ENCODE data around the gene TMEM222. TPM values are rescaled to one million over a fixed set of nuclear protein-coding genes. Genes with fewer than 3 reads are reported as not detected.

TMEM222 gene
- total RNA-seq, 1 experiment from 2014 or later = 30.6 TPM

DNA sequence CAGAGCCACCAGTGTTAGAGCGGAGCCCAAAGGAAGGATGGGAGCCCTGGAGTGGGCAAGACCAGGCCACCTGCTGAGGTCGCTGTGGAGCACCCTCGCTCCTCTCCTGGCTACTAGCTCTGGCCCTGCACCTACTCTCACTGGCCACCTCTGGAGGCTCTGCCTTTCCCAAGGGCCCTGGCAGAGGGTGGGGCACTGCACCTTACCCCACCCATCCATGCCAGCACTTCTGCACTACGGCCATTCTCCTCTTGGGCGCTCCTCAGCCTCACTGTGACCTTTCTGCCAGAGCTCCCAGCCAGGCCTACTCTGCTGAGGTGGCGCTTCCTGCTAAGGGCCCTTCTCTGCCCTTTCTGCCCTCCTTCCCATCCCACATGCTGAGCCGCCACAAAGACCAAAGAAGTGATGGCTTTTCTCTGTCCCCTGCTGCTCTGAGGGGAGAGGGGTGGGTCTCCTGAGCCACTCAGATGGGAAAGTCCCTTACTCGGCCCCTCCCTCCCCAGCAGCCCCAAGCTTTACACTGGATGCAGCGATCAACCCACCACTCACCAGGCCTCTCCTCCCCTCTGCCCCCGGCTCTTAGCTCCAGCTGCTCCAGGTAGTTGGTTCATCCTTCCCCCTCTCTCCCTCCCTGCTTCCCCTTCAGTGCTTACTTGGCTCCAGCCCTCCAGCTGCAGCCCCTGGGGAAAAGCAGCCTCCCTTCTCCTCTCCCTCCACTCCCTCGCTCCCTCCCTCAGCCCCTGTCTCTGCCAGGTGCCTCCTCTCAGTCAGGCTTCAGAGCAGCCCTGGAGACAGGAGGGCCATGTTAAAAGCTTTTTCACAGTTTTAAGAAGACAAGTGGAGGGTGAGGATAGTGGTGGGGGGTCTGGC, 14.8 kb upstream of the TMEM222 start:
- DNase-seq (ENCODE audit: low spot score) = no peak

DNA sequence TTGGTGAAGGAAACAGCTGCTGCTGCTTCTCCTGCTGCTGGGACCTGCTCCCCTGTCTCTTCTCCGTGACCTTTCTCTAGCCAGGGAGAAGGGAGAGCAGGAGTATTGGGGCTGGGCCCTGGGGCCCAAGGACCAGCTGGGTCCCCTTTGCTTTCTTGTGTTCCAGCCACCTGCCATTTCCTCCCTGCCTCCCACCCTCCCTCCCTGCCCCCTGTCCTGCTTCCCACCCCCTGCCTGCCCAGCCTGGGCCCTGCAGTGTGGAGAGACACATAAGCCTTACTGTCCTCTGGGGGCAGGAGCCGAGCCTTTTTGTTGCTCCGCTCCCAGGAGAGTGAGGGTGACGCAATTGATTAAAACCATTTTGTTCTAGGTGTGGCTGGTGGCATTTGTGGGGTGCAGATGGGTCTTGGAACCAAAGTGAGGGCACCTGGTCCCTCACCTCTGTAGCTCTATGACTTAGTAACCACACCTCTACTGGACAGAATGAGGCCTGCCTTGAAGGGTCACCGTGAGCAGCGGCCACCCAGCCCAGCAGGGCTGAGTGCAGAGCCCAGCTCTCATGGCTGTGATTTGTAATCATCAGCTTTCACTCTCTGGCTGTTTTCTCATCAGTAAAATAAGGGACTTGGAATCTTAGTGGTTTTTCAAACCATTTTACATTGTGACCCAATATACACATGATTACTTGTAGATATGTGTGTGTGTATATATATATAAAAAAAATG, 13.9 kb upstream of the TMEM222 start:
- no peak for DNase-seq (ENCODE audit: low spot score)

DNA sequence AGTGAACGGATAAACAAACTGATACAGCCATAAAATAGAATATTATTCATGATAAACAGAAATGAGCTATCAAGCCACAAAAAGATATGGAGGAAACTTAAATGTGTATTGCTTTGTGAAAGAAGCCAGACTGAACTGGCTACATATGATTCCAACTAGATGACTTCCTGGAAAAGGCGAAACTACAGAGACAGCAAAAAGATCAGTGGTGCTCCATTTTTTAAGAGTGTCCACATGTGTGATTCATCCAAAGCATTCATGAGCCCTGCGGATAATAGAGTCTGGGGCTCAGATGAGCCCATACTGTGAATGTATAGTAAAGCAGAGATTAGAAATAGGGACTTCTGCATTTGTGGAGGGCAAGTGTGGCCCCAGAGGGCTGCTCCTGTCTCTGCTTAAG, 7.8 kb upstream of the TMEM222 start:
- DNase-seq (ENCODE audit: low spot score) = no peak

DNA sequence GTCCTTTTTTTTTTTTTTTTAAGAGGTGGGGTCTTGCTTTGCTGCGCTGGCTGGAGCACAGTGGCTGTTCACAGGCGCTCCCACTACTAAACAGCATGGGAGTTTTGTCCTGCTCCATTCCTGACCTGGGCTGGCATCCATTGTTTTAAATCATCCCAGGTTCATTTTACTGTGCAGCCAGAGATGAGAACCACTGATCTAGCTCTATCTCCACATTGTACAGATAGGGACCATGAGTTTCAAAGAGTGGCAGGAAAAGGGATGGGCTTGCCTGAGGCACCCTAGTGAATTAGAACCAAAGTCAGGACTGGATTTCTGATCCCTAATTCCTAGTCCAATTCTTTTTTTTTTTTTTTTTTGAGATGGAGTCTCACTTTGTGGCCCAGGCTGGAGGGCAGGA, 7.2 kb upstream of the TMEM222 start:
- no peak for DNase-seq (ENCODE audit: low spot score)

DNA sequence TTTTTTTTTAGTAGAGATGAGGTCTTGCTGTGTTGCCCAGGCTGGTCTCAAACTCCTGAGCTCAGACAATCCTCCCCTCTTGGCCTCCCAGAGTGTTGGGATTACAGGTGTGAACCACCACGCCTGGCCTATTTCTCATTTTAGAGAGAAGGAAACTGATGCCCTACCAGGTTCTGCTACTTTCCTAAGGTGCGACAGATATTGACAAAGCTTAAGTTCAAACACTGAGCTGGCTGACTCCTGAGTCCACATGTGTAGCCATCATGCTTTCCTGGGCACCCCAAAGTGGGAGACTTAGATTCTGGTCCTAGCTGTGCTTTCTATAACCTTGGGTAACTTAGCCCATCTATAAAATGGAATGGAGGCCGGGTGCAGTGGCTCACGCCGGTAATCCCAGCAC, 5.1 kb upstream of the TMEM222 start:
- no peak for DNase-seq (ENCODE audit: low spot score)

DNA sequence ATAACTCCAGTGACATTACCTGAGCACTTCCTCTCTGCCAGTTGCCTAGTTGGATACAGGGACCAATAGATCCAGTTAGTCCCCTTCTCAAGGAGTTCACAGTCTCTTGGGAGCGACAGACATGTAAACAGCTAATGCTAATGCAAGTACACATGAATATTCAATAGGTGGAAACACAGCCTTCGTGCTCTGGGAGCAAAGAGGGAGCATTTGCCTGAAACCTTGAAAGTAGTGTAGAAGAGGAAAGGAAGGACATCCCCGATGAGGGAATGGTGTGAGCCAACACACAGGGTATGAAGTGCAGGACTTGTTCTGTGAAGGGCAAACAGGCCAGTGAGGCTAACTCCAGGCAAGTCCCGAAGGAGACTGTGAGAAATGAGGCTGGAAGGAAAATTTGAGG, 3.8 kb upstream of the TMEM222 start:
- DNase-seq (ENCODE audit: low spot score) = no peak

DNA sequence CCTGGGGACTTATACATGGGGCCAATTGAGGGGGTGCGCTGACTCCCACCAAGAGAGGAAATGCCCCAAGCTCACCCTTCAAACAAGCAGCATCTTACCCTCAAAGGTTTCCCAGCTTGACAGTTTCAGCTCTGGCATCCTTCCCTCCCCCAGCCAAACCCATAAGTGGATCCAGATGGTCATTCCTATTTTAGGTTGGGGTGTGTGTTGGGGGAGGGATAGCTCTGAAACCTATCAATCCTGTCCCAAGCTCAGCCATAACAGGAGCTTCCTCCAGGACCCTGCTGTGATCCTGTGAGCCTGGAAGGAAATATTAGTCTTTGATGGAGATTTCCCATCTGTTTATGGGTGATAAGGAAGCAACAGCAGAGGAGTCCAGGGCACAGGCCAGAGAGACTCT, 3.4 kb upstream of the TMEM222 start:
- no peak for DNase-seq (ENCODE audit: low spot score)

DNA sequence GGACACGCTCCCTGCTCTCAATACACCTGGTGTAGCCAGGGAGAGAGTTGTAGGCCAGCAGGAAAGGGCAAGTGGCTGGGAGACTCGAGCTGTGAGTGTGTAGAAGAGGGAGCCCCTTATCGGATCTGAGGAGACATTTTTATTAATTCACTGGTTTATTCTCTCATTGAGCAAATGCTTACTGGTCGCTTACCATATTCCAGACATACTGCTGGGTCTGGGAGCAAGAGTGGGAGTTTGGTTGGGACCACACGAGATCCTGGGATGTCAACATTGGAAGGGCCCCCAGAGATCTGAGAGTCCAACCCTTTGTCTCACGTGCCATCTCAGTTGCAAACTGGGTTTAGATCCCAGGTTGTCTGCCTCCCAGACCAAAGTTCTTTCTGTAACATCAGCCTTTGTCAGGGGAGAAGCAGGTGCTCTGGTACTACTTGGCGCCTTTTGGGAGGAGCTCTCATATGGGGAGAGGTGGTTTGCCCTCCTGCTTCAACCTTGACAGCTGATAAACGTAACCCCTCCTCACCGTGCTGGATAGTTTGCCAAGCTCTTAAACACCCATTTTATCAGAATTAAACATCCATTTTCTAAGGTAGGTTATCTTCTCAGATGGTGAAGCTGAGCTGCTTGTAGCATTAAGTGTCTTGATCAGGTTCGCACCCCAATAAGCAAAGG, 742 bp downstream of the TMEM222 start:
- no peak for DNase-seq (ENCODE audit: low spot score)

DNA sequence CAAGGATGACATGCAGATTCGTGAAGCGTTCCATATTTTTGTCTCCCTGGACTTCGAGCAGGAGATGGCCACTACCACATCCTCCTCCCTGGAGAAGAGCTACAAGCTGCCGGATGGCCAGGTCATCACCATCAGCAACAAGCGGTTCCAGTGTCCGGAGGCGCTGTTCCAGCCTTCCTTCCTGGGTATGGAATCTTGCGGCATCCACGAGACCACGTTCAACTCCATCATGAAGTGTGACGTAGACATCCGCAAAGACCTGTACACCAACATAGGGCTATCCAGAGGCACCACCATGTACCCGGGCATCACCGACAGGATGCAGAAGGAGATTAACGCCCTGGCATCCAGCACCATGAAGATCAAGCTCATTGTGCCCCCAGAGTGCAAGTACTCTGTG, 3.3 kb downstream of the TMEM222 start:
- no peak for DNase-seq (ENCODE audit: low spot score)

DNA sequence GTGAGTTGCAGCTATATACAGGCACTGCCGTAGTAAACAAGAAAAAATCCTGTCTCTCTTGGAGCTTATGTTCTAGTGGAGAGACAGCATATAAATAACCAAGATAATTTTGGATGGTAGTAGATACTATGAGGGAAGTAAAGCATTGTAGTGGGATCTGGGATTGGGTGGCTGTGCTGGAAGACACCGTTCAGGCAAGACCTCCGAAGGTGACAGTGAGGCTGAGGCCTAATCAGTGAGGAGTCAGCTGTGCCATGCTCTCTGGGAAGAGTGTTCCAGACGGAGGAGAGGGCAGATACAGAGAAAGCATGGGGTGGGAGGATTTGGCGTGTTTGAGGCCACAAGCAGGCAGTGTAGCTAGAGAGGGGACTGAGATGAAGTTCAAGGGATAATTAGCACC, 6.0 kb downstream of the TMEM222 start:
- DNase-seq (ENCODE audit: low spot score) = no peak

DNA sequence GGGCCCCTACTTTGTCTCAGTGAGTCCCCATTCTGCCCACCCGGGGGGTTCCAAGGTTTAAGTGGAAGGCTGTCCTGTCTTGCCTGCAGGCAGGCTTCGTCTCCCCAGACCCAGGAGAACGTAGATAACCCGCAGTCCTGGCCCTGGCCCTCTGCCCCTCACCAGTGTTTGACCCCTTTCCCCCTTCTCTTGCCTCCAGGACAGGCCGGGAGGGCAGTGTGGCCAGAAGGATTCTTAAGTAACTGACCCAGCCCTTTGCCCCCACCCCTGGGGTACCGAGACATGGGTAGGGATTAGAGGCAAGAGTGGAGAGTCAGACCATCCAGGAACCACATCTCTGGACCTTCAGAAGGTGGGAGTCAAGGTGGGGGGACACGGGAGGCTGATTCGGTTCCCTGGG, 8.8 kb downstream of the TMEM222 start:
- no peak for DNase-seq (ENCODE audit: low spot score)

DNA sequence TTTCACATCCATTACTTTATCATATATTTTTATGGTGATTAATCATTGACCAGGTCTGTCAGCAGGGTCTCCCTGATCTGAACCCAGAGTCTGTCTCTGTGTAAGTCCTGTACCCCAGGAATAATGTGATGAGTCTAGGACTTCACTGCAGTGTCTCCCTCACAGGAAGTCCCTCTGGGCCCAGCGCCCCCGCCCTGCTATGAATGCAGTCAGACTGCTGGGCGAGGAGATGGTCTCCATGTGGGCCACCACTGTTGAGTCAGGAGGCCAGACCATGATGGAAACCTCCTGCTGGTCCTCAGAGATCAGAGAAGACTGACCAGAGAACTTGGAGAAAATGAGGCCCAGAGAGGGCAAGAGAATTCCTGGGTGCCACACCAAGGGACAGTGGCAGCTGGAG, 9.5 kb downstream of the TMEM222 start:
- DNase-seq (ENCODE audit: low spot score) = no peak

DNA sequence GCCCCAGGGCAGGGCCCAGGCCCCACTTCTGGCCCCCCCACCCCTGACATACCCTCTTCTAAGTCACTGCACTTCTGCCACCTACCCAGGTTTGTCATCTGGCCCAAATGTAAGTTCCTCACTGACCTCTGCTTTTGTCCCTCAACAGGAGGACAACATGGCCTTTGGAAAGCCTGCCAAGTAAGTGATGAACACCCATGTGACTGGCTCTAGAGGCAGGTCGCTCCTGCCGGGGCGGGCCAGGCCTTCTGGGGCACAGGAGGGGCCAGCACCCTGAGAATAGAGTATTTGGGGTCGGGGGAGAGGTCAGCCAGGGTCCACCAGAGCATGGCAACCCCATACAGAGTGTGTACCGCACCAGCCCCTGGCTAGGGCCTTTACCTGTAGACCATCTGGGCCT, 10.0 kb downstream of the TMEM222 start:
- DNase-seq (ENCODE audit: low spot score) = no peak

DNA sequence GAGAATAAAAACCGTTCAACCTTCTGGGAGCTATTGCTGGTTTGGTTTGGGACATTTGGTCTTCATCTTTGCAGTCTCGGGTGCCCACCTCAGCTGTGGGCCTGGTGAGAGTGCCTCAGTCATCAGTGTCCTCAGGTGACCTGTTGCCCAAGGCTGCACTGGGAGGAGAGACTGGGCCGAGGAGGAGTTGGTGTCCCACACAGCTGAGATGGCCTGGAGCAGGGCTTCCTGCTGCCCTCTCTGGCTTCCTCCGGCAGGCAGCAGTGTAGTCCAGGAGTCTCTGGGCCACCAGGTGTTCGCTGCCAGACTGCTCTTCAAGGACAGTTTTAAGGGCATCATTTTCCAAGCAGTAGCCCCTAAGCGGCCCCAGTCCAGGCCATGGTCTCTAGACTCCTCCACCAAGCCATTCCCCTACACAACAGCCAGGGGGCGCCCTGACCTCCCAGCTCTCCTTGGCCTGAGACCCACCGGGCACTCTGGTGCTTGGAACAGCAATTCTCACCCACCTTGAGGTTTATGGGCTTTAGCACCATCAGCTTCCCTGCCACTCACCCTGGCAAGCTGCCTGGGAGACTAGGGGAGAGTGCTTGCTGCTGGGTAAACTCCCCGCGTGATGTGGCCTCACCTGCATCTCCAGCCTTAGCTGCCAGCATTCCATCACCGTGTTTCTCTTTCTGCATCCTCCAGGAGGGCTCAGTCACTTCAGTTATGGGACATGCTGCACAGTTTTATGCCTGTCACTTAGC, 10.7 kb downstream of the TMEM222 start:
- no peak for DNase-seq (ENCODE audit: low spot score)

DNA sequence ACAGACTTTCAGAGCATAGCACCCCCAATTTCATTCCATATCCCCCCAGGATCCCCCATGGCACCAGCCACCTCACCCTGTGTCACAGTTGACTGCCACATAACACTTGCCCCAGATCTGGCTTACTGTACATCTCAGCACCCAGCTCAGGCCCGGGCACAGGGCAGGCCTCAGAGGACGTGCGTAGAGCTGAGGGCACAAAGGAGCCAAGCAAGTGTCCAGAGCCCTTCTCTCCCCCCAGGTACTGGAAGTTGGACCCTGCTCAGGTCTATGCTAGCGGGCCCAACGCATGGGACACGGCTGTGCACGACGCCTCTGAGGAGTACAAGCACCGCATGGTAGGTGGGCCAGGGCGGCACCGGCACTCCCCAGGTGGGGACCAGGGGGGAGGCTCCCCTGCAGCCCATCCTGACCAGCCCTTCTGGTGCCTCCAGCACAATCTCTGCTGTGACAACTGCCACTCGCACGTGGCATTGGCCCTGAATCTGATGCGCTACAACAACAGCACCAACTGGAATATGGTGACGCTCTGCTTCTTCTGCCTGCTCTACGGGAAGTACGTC, 11.8 kb downstream of the TMEM222 start:
- DNase-seq (ENCODE audit: low spot score) = no peak

DNA sequence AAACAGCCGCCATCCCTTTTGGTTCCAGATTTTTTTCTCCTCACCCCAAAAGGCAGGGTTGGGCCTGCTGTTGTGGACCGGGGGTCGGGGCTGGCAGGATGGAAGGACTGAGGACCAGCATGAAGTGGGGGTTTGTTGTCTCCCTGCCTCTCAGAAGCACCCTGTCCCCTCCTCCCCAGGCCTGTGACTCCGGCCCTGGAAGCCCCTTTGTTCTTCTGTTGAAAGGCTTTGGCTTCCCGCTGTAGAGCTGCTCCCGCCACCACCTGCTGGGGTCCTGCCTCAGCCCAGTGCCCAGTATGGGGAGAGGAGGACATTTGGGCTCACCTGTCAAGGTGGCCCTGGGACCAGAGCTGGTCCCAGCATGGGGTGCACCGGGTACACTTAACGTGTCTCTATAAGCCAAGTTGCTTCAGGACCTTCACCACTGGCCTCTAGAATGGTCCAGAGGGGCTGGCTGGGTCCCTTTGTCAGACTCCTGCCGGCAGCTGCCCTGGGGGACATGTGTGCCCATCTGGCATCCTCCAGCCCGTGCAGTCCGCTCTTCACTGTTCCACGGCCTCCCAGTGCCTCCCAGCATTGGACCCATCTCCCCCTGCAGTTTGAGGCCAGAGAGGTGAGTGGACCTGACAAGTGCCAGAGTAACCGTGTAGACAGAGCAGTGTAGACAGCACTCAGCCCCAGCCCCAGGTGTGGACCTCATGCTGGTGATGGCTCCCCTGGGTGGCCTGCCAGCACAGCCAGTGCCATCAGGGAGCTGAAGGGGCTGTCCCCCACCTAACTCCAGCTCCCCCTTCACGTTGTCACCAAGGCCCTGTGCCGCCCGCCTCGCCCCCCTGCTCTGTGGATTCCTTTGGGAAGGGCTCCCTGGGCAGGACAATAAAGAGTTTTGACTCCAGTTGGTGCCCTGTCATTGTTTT, 13.8 kb downstream of the TMEM222 start:
- no peak for DNase-seq (ENCODE audit: low spot score)

DNA sequence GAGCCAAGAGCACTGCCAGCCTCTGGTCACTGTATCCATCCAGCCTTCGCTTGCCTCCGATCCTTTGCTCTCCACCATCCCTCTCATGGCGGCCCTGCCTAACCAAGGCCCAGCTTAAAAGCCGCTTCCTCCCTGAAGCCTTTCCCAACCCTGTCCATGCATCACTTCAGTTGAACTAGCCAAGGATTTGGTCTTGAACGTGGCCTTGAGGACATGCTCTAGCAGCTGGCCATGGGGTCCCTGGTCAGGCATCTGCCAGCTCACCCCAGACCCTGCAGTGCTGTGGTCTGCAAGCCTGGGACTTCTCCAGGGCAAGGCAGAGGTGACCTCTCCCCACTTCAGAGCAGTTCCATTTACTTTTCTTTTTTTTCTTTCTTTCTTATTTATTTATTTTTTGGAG, 14.8 kb downstream of the TMEM222 start:
- no peak for DNase-seq (ENCODE audit: low spot score)

DNA sequence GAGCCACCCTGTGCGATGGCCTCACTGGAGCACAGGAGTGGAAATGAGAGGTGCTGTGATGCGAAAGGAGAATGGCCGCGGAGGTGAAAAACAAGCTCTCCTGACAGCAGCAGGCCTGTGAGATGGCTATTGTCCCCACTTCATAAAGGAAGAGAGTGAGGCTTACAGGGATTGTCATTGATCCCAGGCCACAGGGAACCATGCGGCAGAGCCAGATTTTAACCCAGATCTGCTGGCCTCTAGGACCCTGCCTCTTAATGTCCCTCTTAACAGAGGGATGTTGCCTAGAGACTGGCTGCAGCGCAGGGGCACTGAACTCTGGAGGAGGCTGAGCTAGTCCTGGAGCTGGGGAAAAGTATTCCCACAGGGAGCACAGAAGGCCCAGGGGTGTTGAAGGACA, 16.8 kb downstream of the TMEM222 start:
- no peak for DNase-seq (ENCODE audit: low spot score)

DNA sequence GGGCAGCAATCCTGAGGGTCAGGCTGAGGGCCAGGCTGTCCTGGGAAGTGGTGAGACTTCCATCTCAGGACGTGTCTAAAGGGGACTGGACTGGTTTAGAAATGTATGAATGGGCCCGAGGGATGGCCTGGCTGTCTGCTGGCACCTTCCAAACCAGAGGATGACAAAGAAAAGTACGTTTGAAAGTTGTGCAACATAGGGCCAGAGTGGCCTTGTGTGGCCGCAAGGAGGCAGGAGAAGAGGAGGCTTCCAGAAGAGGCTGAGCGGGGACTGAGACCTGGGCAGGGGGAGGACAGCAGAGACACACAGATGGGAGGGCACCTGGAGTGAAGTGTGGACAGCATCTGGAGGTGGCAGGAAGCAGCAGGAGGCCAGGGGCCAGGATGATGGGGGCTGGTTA, 17.2 kb downstream of the TMEM222 start:
- DNase-seq (ENCODE audit: low spot score) = no peak

DNA sequence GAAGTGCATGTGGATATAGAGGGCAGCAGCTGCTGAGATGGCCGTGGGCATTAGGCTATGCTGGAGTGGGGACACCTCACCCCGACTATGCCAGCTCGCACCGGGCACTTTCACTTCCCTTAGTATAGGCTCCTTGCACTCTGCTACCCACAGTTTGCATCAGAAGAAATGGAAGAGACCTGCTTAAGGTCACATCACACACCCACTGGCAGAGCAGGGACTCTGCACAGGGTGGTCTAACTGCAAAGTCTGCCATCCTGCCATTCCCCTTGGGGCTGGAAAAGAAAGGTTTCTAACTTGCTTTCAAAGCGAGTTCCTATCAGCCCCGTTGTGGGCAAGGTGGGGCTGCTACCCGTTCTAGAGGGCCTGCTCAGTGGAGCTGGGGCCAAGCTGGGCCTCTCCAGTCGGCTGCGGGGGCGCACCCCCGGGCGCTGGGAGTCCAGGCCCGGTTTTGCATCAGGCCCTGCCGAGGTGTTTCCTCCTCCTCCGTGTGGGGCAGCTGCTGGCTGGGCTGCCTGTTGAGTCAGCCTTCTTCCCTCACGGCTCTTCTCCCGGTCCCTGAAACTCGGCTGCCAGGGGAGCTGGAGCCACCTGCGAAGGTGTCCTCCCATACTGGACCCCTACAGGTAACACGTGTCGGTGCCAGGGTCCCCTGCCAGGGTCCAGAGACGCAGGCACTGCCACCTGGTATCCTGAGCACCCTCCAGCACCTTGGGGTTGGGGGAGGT, 19.7 kb downstream of the TMEM222 start, which contains the start of gene SYTL1:
Gene SYTL1, plus strand, starts transcription at position 498 of the 728 bp plus-strand sequence. CDS start 3,313 bp downstream, outside the sequence.
- DNase-seq (ENCODE audit: low spot score) = peak; percentile 49

Data from A172 (cell line).